Aortic smooth muscle cell (primary cell): ENCODE results near the gene PSG1. TPM values are rescaled to one million over a fixed set of nuclear protein-coding genes. Genes with fewer than 3 reads are reported as not detected.

ENCODE experiments used
- total RNA-seq: library from RNA; depleted of rRNA; stranded (reverse); fragments of >200 nt; gene quantifications from 2 replicates; pipeline ENCODE4 v1.2.3, GENCODE V29; 2014

PSG1 gene
- total RNA-seq: 0.12 TPM in 1 of 2 replicates, not detected in the other

DNA sequence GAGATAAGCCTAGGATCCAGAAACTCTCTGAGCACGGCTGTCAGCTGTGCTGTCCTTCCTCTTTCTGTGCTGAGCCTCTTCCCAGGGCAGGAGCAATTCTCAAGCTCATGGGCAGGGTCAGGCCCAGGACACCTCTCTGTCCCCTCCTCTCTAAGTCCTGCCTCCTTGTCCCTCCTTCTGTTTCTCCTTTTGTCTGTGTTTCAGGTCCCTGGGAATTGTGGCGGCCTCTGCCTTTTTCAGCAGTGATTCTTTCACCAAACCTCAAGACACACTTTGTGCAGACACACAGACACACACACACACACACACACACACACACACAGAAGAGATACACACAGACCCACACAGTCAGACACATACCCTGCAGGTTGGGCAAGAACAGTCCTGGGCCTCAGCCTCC, at the start of gene PSG1:
Gene PSG1 (minus strand): TSS at position 101 of the 400 bp plus-strand sequence. CDS start 132 bp downstream, outside the sequence.

DNA sequence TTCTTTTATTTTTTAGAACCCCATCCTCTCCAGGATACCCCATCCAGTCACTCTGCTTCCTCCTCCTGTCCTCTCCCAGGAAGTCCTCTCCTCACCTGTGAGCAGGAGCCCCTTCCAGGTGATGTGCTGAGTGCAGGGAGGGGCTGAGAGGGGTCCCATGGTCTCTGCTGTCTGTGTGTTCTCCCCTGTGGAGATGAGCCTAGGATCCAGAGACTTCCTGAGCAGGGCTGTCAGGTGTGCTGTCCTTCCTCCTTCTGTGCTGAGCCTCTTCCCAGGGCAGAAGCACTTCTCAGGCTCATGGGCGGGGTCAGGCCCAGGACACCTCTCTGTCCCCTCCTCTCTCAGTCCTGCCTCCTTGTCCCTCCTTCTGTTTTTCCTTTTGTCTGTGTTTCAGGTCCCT, 38.1 kb upstream of the PSG1 start, which contains the start of gene PSG6:
Gene PSG6 (minus strand): TSS at position 261 of the 400 bp plus-strand sequence. CDS start 102 bp downstream, at position 159.

Other genes starting within 250 kb of the PSG1 start
- gene PSG3, start 139.2 kb downstream of the PSG1 start, total RNA-seq: not detected in 2 replicates
- not detected in 2 replicates for gene PSG8, start 114.0 kb downstream of the PSG1 start, total RNA-seq
- not detected in 2 replicates for gene PSG6, start 38.2 kb upstream of the PSG1 start, total RNA-seq
- not detected in 2 replicates for gene PSG7, start 57.5 kb upstream of the PSG1 start, total RNA-seq
- gene PSG11, start 146.8 kb upstream of the PSG1 start, total RNA-seq: not detected in 2 replicates
- gene PSG2, start 203.0 kb upstream of the PSG1 start, total RNA-seq: not detected in 2 replicates